Brain microvascular endothelial cell (primary cell): ENCODE results near the gene CLCN2.
"Not testable (repeated sequence)": the region's sequence is repeated elsewhere in the genome, so short reads cannot be mapped to it uniquely, and the experiment has no call there.

Experiments used
- DNase-seq: peaks from one replicate; pipeline ENCODE4 v3.0.0-alpha.2; 2020
- H3K27ac ChIP-seq: fragments of 250-450 bp; sonication (Bioruptor Pico); 2 replicates; pipeline ENCODE4 v1.5.1; 2020; ENCODE audit warnings: mild to moderate bottlenecking, moderate library complexity
- H3K27me3 ChIP-seq: fragments of 250-450 bp; sonication (Bioruptor Pico); replicated peaks from 2 replicates; pipeline ENCODE4 v1.5.1; 2020; ENCODE audit warnings: mild to moderate bottlenecking
- H3K36me3 ChIP-seq: fragments of 250-450 bp; sonication (Bioruptor Pico); replicated peaks from 2 replicates; pipeline ENCODE4 v1.5.1; 2020; ENCODE audit warnings: mild to moderate bottlenecking
- H3K4me3 ChIP-seq: 2 replicates; pipeline ENCODE4 v1.5.1; 2011; ENCODE audit warnings: low read depth, mild to moderate bottlenecking, control low read depth, low read length, moderate library complexity
- CTCF ChIP-seq: IDR thresholded peaks from 2 replicates; pipeline ENCODE4 v1.5.1; 2011; ENCODE audit warnings: low read depth, mild to moderate bottlenecking, moderate library complexity, low read length, control low read depth, inconsistent platforms; ENCODE audit errors: missing control alignments
- in situ Hi-C: cut with HindIII; loops from 2 replicates; pipeline ENCODE4 v1.10.0; 2017; ENCODE audit warnings: low sequenced_read_pairs, low pct_ligation_motif_present

The CLCN2 gene

DNA sequence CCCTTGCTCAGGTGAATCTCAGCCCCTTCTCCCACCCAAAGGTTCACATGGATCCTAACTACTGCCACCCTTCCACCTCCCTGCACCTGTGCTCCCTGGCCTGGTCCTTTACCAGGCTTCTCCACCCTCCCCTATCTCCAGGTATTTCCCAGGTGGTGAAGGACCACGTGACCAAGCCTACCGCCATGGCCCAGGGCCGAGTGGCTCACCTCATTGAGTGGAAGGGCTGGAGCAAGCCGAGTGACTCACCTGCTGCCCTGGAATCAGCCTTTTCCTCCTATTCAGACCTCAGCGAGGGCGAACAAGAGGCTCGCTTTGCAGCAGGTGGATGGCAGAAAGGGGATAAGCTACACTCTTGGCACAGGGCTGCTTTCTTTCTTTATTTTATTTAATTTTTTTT, 19.5 kb downstream of the CLCN2 start:
- Histone ChIP-seq H3K4me3 (no peak overlapping the region), H3K27ac (no peak overlapping the region), H3K27me3 (no peaks in the 10 kb centered on the region), H3K36me3 (no peaks in the 10 kb centered on the region)
- no peak for DNase-seq
- in situ Hi-C loops: no loop called here
- TF ChIP-seq CTCF: no peak

GRCh38 chr3:184339451-184340135, 21.8 kb downstream of the CLCN2 start:
- in situ Hi-C loops, DNase-seq, H3K27me3 ChIP-seq, H3K4me3 ChIP-seq, H3K27ac ChIP-seq: not testable (repeated sequence)
- H3K36me3 ChIP-seq: peaks cover 10% of the 10 kb centered on the region

- Histone ChIP-seq H3K27ac (no peak overlapping the region), H3K36me3 (peaks cover 16% of the 10 kb centered on the region), H3K27me3 (no peaks in the 10 kb centered on the region), H3K4me3 (peak overlapping the region; percentile 30)
- no peak for DNase-seq
- in situ Hi-C loops: no loop called here
- no peak for TF ChIP-seq CTCF
These were observed 22.4 kb downstream of the CLCN2 start for GRCh38 chr3:184339001-184339400.

- Histone ChIP-seq H3K27me3 (no peaks in the 10 kb centered on the region), H3K27ac (no peak overlapping the region), H3K36me3 (peaks cover 21% of the 10 kb centered on the region), H3K4me3 (peak overlapping the region; percentile 34)
- in situ Hi-C loops: no loop called here
- DNase-seq: peak; percentile 79
- peak; percentile 41 for TF ChIP-seq CTCF
These were observed 22.9 kb downstream of the CLCN2 start for GRCh38 chr3:184338511-184338945.

DNA sequence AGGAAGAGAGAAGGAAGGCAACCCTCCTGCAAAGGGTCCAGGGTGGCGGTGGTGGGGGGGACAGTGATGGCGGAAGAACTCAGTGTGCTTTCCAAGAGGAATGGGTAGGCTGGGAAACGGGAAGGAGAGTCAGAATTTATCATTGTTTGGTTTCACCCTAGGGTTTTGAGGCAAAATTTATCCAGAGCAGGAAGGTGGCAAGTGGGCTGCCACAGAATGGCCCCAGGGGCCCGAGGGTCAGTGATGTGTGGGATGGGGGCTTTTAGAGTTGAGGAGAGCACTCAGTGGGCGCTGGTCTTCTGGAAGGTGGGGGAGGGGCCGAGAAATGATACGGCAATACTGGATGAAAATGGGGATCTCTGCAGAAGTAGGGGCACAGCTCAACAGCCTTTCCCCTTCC, 23.4 kb downstream of the CLCN2 start:
- no peak for TF ChIP-seq CTCF
- DNase-seq: no peak
- Histone ChIP-seq H3K27ac (no peak overlapping the region), H3K36me3 (peaks cover 26% of the 10 kb centered on the region), H3K27me3 (no peaks in the 10 kb centered on the region), H3K4me3 (peak overlapping the region; percentile 34)
- in situ Hi-C loops: no loop called here

DNA sequence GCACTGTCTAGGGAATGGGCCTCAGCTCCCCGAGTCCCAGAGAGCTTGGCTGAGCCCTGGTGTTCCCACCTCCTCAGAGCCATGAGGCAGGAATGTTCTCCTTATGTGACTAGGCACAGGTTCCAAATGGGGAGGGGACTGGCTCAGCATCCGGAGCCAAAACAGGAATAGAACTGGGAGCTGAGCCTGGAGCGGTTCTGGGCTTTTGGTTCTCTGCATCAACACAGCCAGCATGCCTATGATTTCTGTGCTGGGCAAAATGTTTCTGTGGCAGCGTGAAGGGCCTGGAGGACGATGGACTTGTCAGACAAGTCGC, 24.0 kb downstream of the CLCN2 start, which contains the start of gene FAM131A:
TSS of gene FAM131A (plus strand) at position 202 of the 316 bp plus-strand sequence. CDS start at position 233, 31 bp downstream.
- DNase-seq: no peak
- Histone ChIP-seq H3K27ac (peak within 1 kb of the TSS; percentile 83), H3K4me3 (peak within 1 kb of the TSS; percentile 68), H3K27me3 (no peaks in the 10 kb centered on the region), H3K36me3 (peaks cover 31% of the 10 kb centered on the region)
- in situ Hi-C loops: no loop called here
- TF ChIP-seq CTCF: no peak
